GM18861 (cell line): ENCODE measurements around the gene XAF1.
"Not testable (repeated sequence)": the region's sequence is repeated elsewhere in the genome, so short reads cannot be mapped to it uniquely, and the experiment has no call there.

Source experiments
- ATAC-seq: cut with Tn5 transposase; IDR thresholded peaks from one replicate; pipeline ENCODE4 v1.9.1; 2021; ENCODE audit not compliant: unreplicated experiment

Gene XAF1

GRCh38 chr17:6797718-6798351, 42.0 kb downstream of the XAF1 start:
- ATAC-seq, result no peak

GRCh38 chr17:6799738-6800137, 43.9 kb downstream of the XAF1 start:
- ATAC-seq, result no peak

- ATAC-seq, result no peak
Observed at GRCh38 chr17:6800422-6801027, 44.7 kb downstream of the XAF1 start.

- no peak for ATAC-seq
Observed at GRCh38 chr17:6811510-6811909, 55.7 kb downstream of the XAF1 start.

GRCh38 chr17:6812295-6812694, 56.4 kb downstream of the XAF1 start:
- no peak for ATAC-seq

- no peak for ATAC-seq
Observed at GRCh38 chr17:6815775-6816174, 59.9 kb downstream of the XAF1 start.

GRCh38 chr17:6816368-6816767, 60.5 kb downstream of the XAF1 start:
- not testable (repeated sequence) for ATAC-seq

- no peak for ATAC-seq
Observed at GRCh38 chr17:6818938-6819337, 63.1 kb downstream of the XAF1 start.

GRCh38 chr17:6823011-6823442, 67.2 kb downstream of the XAF1 start:
- ATAC-seq, result no peak
